HG02870 (cell line): ENCODE results near the gene TMEM132C.

ENCODE experiments used
- ATAC-seq: cut with Tn5 transposase; IDR thresholded peaks from one replicate; pipeline ENCODE4 v1.9.1; 2021; ENCODE audit warnings: mild to moderate bottlenecking, moderate library complexity; ENCODE audit not compliant: unreplicated experiment

TMEM132C gene

GRCh38 chr12:128402486-128403243, 135.7 kb downstream of the TMEM132C start:
- ATAC-seq: no peak

GRCh38 chr12:128408669-128409068, 141.7 kb downstream of the TMEM132C start:
- no peak for ATAC-seq

- ATAC-seq: no peak
Observed at GRCh38 chr12:128415036-128415560, 148.1 kb downstream of the TMEM132C start.

- no peak for ATAC-seq
Observed at GRCh38 chr12:128418944-128419343, 152.0 kb downstream of the TMEM132C start.

GRCh38 chr12:128420163-128420562, 153.2 kb downstream of the TMEM132C start:
- ATAC-seq: no peak

GRCh38 chr12:128421375-128421774, 154.4 kb downstream of the TMEM132C start:
- no peak for ATAC-seq

- no peak for ATAC-seq
Observed at GRCh38 chr12:128423205-128423604, 156.2 kb downstream of the TMEM132C start.

- no peak for ATAC-seq
Observed at GRCh38 chr12:128424931-128425431, 158.0 kb downstream of the TMEM132C start.

- ATAC-seq: no peak
Observed at GRCh38 chr12:128425666-128426331, 158.8 kb downstream of the TMEM132C start.

GRCh38 chr12:128426511-128426910, 159.5 kb downstream of the TMEM132C start:
- ATAC-seq: no peak

GRCh38 chr12:128439796-128440195, 172.8 kb downstream of the TMEM132C start:
- ATAC-seq: no peak

GRCh38 chr12:128442096-128442495, 175.1 kb downstream of the TMEM132C start:
- ATAC-seq: no peak

- no peak for ATAC-seq
Observed at GRCh38 chr12:128444598-128444997, 177.6 kb downstream of the TMEM132C start.

- no peak for ATAC-seq
Observed at GRCh38 chr12:128445415-128446127, 178.6 kb downstream of the TMEM132C start.

GRCh38 chr12:128449146-128449894, 182.3 kb downstream of the TMEM132C start:
- no peak for ATAC-seq

GRCh38 chr12:128450810-128451209, 183.8 kb downstream of the TMEM132C start:
- no peak for ATAC-seq

- ATAC-seq: no peak
Observed at GRCh38 chr12:128455851-128456250, 188.9 kb downstream of the TMEM132C start.

GRCh38 chr12:128456922-128457321, 190.0 kb downstream of the TMEM132C start:
- no peak for ATAC-seq

GRCh38 chr12:128458301-128458974, 191.5 kb downstream of the TMEM132C start:
- ATAC-seq: no peak

- no peak for ATAC-seq
Observed at GRCh38 chr12:128459067-128459466, 192.1 kb downstream of the TMEM132C start.
